Esophagus squamous epithelium (tissue), 4 donors: Measurements from ENCODE around the gene OTOA.
"Not testable (repeated sequence)": the region's sequence is repeated elsewhere in the genome, so short reads cannot be mapped to it uniquely, and the experiment has no call there.

Source experiments
- CTCF ChIP-seq, 6 experiments: fragments of 450-650 bp in 4 of 6; fragments of 200-600 bp in 2 of 6; sonication (generic) in 2 of 6; IDR thresholded peaks; one replicate each; pipeline ENCODE4 v1.5.1; 2016 to 2019; ENCODE audit warnings: antibody characterized with exemption in 6 of 6, mild to moderate bottlenecking in 4 of 6, moderate library complexity in 4 of 6
- POLR2A ChIP-seq, 4 donors: fragments of 450-650 bp; IDR thresholded peaks; one replicate each; pipeline ENCODE4 v1.6.1; 2017; ENCODE audit warnings: antibody characterized with exemption in 4 of 4, mild to moderate bottlenecking in 4 of 4, moderate library complexity in 3 of 4

GRCh38 chr16:21793310-21793709 lies 129.5 kb downstream of the OTOA start:
- TF ChIP-seq POLR2A, CTCF (IDR thresholded peaks at IDR 0.05): not testable (repeated sequence)
